GM21723 (cell line): ENCODE measurements around the gene PSMC1.
A peak's percentile ranks its signal among the peaks of the same experiment; 100 is the strongest.

ENCODE experiments used
- ATAC-seq: cut with Tn5 transposase; IDR thresholded peaks from one replicate; pipeline ENCODE4 v1.9.1; 2021; ENCODE audit warnings: mild to moderate bottlenecking, moderate library complexity; ENCODE audit not compliant: unreplicated experiment

Gene PSMC1

DNA sequence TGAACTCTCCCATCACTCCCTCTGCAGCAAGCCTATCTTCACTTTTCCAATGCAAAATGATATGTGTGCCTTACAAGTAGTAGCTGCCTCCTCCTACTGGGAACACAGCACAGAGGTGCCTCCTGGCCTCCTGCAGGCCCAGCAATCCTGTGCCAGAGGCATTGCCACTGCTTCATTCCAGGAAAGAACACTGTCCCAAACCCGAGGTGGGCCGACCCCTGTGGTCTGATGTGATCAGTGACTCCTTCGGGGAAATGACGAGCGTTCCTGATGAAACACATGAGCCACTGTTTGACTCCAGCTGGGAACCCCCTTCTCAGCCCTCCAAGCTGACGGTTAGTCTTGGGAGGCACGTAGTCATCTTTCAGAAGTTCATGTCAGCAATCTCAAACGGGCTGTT lies 19.5 kb downstream of the PSMC1 start:
- no peak for ATAC-seq

DNA sequence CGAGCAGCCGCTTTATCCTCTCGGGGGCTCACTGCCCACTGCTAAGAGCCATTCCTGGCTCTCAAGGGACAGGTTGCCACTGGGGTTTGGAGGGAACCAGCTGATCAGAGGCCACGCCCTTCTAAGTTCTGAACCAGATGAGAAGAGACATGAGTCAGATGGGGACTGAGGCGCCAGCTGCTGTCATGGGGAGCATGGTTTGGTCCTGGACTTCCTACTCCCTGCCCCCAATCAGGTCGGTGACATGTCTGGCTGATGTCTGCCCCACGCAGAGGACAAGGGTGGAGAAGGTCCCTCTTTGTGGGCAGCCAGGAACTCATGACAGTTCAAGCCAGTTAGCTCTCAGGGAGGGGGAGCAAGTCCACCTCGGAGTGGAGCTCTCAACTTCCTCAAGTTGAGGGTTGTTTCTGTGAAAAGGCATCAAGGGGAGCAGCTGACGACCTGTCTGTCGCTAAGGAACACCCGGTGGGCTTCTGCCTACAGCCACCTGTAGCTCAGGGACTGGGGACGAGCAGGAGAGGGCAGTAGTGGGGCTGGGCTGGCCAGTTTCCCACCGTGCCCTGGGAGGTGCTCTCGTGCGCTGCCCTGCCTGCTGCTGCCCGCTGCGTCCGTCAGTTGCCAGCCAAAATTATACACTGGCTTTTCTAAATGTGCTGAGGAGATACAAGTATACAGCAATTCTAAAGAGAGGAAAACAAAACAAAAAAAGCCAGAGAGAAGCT lies 20.5 kb downstream of the PSMC1 start:
- no peak for ATAC-seq

DNA sequence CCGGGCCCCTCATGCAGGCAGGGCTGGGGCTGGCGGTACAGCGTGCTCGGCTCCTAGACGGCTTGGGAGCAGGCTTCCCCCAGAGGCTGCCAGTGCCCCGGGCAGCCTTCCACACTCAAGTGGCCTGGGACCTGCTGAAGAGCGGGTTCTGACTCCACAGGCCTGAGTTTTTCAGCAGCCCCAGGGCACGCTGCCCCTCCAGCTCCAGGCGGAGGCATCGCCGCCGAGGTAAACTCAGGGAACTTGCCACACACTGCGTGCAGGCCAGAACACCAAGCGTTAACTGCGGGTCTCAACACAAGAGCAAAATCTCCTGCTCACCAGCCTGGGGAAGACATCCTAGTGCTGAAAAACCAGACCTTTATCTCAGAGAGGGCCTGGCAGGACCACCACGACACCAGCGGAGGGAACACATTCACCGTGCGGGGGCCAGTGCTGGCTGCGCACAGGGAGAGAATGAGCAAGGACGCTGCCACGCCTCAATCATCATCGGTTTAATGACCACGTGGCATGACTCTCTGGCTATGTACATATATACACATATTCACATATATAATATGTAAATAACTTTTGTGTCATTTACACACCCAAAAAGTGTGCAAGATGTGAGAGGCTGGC lies 21.3 kb downstream of the PSMC1 start:
- no peak for ATAC-seq

DNA sequence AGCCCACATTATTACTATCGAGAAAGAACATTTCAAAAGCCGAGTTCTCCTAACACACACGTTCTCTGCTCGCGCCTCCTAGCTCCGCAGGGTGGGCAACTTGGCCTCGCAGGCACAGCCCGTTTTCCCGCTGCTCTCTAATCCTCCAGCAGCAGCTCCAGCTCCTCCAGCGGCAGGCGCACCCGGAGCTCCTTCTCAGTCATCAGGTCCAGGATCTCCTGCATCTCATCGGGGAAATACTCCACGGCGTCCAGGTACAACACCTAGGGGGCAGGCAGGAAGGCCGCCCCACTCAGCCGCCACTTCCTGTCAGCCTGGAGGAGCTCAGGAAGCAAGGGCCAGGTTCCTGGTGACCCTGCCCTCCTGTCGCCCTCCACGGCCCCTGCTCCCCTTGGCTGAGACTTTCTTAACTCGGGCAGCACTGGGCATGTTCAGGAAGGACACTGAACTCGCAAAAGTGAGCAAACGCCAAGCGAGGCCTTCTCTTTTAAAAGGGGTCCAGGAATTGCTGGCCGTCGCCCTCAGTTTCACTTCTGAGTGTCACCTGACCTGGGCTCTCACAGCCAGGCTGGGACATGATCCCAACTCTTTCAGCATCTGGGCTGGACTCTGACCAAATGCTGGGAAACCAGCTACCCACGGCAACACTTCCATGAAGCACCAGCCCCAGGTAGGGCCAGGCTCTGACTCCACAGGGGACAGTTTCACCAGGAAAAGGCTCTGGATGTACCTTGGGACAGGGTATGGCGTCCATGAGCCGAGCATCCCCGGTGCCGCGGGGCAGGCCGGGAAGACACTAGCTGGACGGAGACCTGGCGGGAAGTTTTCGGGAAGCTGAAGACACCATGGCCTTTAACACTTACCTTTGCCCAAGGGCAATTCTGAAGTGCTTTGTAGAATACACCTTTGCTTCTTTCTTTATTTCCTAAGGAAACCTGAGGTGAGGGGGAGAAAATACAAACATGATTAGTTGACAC lies 22.1 kb downstream of the PSMC1 start:
- no peak for ATAC-seq

DNA sequence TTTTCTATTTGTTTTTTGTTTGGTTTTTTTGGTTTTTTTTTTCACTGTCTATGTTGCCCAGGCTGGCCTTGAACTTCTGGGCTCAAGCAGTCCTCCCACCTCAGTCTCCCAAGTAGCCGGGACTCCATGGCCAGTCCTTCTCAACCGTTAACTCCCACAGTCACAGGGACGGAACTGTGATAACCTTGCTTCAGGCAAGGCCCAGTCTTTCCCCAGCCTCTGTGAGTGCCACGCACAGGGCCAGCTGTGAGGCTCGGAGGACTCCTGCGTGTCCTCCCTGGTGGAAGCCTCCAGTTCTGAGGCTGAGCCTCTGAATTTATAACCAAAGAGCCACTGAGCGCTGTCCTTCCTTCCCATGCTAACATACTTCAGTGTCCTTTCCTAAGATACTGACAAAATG lies 23.7 kb downstream of the PSMC1 start:
- ATAC-seq = no peak

DNA sequence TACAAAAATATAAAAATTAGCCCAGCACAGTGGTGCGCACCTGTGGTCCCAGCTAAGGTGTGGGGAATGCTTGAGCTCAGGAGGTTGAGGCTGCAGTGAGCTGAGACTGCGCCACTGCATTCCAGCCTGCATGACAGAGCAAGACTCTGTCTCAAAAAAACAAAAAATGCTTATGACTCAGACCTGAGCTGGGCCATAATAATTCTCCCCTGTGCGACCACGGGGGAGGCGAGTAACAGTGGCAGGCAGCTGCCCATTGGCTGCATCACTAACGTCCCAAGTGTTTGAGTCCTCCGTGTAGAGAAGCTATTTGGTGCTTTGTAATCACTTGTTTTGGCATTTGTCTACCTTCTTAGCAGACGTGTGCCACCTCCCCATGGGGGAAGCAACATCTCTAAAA lies 24.9 kb downstream of the PSMC1 start:
- no peak for ATAC-seq

DNA sequence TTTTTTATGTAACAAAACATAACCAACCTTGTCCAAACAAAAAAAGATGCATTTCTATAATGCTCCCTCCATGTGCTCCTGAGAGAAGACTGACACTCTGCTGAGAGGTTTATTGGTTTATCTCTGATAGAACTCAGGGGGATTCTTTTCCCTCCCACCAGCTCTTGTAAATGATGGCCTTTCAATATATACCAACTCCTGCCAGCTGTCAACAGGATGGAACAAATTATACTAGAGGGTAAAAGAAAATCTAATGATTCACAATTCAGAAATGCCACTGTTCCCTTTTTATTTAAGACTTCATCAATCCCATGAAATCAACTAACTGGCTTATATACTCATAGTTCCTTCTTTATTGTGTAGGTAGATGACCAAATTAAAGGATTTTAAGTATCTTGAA lies 25.4 kb downstream of the PSMC1 start:
- ATAC-seq = no peak

DNA sequence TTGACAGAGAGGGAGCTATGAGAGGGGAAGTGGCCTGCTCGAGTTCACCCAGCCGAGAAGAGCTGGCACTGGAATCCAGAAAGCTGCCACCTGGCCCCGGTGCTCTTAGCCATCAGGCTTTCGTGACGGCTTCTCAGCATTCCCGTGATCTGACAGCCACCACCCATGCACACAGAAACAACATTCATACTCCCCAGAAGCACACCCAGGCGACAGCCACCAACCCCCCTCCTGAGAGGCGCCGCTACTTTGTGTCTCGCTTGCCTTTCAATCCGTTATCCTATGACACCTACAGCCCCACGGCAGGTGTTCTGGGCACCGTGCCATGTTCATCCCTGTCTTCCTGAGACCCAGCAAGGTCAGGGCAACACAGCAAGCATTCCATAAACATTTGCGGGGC lies 31.4 kb downstream of the PSMC1 start:
- no peak for ATAC-seq

DNA sequence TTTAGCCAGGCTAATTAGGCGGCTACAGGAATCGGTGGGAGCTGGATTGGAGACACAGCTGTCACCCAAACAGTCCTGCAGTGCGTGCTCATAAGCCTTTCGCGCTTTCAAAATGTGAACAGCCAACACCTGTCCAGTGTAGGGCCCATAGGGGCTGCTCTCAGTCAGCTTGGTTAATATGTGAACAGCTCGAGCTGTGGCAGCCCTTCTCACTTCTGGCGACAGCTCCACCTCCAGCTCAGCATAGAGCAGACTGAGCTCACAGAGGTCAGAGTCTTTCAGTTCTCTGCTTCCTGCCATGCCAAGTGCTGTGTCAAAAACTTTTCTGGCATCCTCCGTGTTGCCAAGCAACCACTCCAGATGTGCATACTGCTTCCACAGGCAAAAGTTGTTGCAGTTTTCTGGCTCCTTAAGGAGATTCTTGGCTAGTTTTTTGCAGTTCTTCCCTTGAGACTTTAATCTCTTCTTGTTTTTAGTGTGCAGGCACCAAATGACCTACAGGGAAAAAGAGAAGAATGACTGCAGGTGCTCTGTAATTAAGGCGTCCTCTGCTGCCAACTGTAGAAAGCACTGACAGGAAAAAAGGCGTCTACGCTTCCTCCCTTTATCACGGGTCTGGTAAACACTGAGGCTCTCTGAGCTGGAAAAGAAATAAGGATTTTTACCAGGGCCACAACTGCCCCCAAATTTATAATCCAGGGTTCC lies 32.5 kb downstream of the PSMC1 start:
- peak; percentile 90 for ATAC-seq

DNA sequence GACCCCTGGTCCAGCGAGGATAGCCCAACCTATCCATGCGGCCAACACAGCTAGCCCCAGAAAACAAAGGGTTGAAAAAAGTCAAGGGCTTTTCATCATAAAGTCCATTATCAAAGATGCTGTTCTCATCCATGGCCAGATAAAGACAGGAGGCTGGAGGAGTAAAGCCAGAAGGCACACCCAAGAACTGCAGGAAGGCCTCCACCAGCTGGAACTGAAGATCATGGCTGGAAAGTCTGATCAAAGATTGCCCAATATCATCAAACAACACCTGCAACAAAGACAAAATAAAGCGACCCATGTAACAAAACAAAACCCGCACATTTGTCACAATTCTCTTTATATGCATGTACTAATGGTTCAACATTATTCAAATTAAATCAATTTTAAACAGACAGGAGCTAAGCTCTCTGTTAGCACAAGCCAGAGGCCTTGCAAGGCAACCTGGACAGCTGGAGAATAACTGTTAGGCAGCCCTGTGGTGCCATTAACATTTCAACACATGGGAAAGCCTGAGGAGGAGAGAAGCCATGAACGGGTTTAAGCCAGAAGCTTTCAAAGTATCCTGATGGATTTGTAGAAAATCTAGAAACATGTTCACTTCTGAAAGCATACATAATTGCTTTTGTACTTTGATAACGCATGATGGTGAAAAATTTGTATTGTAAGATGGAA lies 34.1 kb downstream of the PSMC1 start:
- no peak for ATAC-seq

DNA sequence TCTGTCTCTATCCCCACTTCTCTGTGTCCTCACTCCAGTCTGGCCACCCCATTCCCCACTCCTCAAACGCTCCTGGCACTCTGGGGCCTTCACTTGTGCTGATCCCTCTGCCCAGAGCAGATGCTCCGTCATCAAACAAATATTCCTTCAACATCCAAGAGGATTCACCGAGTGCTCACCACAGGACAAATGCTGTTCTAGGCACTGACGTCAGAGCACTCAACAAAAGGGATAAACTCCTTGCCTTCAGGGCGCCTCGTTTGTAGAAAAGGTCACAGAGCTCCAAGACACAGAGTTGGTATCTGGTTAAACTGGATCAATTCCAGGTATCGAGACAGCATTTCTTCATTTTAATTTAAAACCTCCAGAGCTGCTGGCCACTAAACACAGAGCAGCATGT lies 35.3 kb downstream of the PSMC1 start:
- ATAC-seq = no peak

DNA sequence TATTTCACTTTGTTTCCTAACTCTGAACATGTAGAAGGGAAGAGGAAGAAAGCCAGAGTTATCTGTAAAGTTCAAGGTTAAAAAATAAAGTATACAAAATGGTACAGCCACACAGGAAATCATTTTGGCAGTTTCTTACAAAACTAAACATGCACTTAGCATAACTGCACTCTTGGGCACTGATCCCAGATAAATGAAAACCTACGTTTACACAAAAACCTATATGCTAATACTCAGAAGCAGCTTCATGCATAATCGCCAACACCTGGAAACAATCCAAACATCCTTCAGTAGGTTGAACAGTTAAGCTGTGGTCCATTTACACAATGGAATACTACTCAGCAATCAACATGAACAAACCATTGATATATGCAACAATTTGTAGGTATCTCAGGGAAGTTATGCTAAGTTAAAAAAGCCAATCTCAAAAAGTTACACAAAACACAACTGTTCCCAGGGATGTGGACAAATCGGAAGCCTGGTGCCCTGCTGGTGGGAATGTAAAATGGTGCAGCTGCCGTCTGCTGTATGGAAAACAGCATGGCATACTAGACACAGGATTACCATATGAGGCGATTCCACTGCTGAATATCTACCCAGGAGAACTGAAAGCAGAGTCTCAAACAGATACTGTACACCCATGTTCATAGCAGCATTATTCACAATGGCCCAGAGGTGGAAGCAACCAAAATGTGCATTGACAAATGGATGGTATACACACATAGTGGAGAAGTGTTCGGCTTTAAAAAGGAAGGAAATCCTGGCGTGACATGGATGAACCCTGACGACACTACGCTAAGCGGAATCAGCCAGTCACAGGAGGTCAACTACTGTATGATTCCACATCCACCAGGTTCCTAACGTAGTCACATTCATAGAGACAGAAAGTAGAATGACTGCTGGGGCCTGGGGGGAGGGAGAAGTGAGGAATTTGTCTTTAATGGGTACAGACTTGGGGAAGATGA lies 37.7 kb downstream of the PSMC1 start:
- no peak for ATAC-seq

DNA sequence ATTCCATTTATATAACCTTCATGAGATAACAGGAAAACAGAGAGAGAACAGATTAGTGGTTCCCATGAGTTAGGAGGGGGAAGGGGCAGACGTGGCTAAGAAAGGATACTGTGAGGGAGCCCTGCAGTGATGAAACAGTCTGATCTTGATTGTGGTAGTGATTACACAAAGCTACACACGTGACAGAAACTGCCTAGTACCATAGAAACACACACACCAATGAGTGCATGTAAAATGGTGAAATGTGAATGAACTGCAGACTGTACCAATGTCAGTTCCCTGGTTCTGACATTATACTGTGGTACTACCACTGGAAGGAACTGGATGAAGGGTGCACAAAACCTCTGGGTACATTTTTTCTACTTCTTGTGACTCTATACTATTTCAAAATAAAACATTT lies 38.5 kb downstream of the PSMC1 start:
- no peak for ATAC-seq

DNA sequence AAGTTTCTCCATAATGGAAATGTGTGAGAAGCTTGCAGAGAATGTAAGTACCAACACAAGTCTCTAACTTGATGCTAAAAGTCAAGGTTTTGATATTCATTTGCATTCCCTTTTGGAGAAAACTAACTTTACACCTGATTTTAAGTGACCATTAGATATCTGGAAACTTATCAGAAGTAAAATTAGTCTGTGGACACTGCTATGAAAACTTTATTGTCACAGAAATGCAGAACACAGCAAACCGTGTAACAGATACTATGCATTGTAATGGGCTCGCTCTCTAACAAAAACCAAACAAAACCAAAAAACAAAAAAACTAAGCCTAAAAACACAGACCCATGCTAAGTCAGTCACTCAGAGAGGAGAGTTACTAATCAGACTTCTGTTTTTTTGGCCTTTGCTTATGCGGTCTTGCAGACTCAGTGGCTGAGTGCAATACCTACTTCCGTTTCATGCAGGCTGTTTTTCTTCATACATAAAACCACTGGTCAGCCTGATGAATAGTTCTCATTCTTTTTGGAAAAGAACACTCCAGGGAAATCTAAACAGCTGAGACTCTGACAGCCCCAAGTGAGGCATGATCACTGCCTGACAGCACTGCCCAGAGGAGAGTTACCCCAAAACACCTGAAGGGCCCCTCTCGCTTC lies 39.6 kb downstream of the PSMC1 start:
- ATAC-seq = no peak

DNA sequence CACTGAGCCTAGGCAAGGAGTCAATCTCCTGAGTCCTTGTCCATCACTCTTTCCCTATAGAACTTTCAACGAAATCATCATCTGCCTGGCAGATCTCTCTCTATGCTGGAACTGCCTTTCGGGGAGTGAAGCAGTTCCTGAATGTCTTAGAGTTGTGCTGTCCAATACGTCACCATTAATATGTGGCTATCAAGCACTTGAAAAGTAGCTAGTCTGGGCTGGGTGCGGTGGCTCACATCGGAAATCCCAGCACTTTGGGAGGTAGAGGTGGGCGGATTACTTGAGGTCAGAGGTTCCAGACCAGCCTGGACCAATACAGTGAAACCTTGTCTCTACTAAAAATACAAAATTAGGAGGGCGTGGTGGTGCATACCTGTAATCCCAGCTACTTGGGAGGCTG lies 40.3 kb downstream of the PSMC1 start:
- no peak for ATAC-seq

DNA sequence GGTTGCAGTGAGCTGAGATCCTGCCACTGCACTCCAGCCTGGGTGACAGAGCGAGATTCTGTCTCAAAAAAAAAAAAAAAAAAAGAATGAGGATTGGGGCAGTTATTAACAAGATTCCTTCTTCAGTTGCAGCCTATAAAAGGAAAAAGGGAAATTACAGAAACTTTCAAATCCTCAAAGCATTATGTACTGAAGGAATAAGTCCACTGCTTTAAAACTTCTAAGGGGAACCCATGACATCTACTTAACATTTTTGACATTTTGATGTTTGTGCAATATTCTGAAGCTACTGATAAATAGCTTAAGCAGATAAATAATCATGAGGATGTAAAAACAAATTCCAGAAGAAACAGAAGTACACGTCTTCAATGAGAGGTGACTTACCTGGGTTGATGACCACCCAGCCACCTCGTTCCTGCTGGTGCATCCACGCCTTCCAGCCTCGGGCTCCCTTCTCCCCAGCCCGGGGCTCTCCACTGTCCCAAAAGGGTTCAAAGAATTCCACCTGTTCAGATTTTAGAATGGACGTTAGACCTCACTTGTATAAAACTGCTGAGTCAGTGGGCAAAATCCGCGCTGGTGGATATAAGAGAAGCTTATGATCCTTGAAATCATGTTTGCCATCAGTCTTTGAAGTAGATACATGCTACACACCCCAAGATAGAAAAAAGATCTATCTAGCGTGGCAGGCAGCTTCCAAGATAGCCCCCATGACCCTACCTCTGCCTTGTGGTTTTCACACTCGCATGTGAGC lies 41.7 kb downstream of the PSMC1 start:
- ATAC-seq = no peak

DNA sequence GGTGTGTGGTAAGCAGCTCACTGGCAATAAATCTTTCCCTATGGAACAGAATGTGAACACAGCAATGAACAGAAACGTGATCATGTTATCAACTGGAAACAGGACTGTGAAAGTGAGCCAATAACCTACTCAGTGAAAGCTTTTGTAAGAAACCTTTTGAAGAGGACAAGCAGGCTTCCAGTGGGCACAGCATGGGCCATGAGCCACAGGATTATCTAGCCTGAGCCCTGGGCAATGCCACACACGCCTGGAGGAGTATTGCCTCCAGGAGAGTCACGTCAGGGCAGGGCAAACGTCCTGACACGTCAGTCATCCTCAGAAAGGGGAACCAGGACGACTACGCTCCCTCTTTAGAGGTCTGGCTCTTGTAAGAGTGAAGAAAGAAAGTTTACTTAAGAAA lies 43.1 kb downstream of the PSMC1 start:
- no peak for ATAC-seq

DNA sequence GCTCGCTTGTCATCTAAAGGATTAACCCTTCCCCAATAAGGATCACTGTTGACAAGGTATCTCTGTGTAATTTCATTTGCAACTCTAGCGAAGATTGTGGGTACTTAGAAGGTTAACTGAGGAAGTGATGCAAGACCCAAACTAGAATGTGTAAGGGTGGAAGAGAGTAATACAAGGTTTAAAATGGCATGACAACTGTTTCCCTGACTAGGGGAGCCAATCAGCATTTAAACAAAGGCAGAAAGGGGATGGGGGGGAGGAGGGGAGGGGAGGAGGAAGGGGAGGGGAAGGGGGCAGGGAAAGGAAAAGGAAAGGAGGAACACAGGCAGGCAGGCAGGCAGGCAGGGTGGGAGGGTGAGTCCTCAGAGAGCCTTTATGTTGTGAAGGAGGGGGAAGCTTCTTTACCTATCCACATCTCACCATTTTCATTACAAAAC lies 44.3 kb downstream of the PSMC1 start:
- no peak for ATAC-seq
